Neuron (in vitro differentiated cells): ENCODE data around the gene KANSL3.

Experiments used
- H2AFZ ChIP-seq: one replicate; pipeline ENCODE4 v1.6.1; 2013; ENCODE audit warnings: low read depth, mild to moderate bottlenecking, inconsistent platforms, low read length, moderate library complexity
- H3K27me3 ChIP-seq: one replicate; pipeline ENCODE4 v1.6.1; 2013; ENCODE audit warnings: low read length; ENCODE audit not compliant: insufficient read depth
- H3K36me3 ChIP-seq: one replicate; pipeline ENCODE4 v1.6.1; 2013; ENCODE audit warnings: low read length; ENCODE audit not compliant: insufficient read depth
- H3K4me1 ChIP-seq: one replicate; pipeline ENCODE4 v1.6.1; 2013; ENCODE audit warnings: low read length; ENCODE audit not compliant: insufficient read depth
- H3K4me3 ChIP-seq: 2 replicates; pipeline ENCODE4 v1.5.1; 2013; ENCODE audit warnings: mild to moderate bottlenecking, low read length, moderate library complexity
- H3K9me3 ChIP-seq: one replicate; pipeline ENCODE4 v1.6.1; 2013; ENCODE audit warnings: low read length

KANSL3 gene

DNA sequence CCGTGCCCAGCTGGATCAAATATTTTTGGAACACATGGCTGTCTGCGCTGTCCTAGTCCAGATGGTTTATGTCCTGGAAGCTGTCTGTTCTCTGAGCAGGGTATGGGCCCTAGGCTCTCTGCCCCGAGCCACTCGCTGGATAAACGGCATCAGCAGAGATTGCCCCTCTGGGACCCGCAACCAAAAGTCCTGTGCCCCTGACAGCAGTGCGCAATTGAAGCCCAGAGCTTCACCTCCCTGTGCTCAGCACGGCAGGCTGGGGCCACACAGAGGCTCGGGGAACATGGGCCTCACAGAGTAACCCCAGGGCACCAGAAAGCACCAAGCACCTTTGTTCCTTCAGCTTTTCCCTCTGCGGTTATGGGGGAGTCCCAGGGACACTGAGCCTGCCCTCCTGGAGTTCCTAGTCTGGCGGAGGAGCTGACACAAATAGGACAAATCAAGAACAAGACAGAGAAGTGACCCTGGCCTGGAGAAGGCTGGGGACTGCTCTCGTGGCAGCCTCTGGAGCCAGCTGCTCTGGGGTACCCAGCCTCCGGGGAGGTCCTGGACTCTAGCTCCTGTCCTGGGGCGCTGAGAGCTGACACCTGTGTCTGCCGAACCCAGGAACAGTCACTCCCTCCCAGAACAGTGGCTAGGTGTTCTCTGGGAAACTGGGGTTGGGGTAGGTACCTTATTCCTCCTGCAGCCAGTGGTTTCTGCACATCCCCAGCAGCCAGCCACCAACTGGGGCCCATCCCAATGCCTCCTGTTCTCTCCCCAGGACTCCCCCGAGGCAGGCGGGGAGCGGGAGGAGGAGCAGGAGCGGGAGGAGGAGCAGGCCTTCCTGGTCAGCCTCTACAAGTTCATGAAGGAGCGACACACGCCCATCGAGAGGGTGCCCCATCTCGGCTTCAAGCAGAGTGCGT lies 89.3 kb downstream of the KANSL3 start:
- Histone ChIP-seq H2AFZ (no peak overlapping the region), H3K4me1 (peaks cover 9% of the 10 kb centered on the region), H3K9me3 (peaks cover 4% of the 10 kb centered on the region), H3K36me3 (no peaks in the 10 kb centered on the region), H3K27me3 (no peaks in the 10 kb centered on the region), H3K4me3 (no peak overlapping the region)

DNA sequence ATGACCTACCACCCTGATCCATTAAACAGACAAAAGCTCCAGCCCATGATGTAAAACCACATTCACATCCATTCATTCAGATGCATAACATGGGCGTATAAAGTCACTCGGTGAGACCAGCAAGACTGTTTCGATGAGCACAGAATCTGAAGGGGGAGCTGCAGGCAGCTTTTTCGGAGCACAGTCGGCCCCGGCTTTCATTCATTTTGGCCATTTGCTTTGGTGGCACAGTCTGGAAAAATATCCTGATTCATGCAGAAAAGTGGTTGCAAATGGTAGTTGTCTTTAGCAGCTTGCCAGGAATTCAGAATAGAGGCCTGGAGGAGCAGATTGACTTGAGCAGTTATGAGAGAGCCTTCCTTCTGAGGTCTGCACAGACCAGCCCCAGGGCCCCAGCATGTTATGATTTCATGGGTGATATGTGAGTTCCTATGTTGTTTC lies 90.4 kb downstream of the KANSL3 start:
- no peak overlapping the region for H2AFZ ChIP-seq
- H3K36me3 ChIP-seq, result no peaks in the 10 kb centered on the region
- H3K27me3 ChIP-seq, result no peaks in the 10 kb centered on the region
- H3K9me3 ChIP-seq, result peaks cover 4% of the 10 kb centered on the region
- H3K4me3 ChIP-seq, result no peak overlapping the region
- H3K4me1 ChIP-seq, result peaks cover 9% of the 10 kb centered on the region

DNA sequence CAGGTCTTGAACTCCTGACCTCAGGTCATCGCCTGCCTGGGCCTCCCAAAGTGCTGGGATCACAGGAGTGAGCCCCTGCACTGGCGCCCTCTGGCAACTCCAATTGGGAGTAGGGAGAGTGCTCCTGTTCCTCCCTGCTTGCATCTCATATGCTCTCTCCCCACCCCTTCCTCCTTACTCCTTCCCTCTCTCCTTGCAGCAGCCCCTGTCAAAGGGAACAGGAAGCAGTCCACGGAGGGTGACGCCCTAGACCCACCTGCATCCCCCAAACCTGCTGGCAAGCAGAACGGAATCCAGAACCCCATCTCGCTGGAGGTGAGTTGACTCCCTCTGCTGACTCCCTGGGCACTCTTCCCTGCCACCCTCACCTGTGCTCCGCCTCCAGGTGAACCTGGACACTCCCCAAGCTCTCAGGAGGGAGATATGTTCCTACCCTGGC lies 90.9 kb downstream of the KANSL3 start:
- H3K4me3 ChIP-seq, result no peak overlapping the region
- H3K4me1 ChIP-seq, result peaks cover 9% of the 10 kb centered on the region
- no peak overlapping the region for H2AFZ ChIP-seq
- no peaks in the 10 kb centered on the region for H3K36me3 ChIP-seq
- peaks cover 4% of the 10 kb centered on the region for H3K9me3 ChIP-seq
- H3K27me3 ChIP-seq, result no peaks in the 10 kb centered on the region

DNA sequence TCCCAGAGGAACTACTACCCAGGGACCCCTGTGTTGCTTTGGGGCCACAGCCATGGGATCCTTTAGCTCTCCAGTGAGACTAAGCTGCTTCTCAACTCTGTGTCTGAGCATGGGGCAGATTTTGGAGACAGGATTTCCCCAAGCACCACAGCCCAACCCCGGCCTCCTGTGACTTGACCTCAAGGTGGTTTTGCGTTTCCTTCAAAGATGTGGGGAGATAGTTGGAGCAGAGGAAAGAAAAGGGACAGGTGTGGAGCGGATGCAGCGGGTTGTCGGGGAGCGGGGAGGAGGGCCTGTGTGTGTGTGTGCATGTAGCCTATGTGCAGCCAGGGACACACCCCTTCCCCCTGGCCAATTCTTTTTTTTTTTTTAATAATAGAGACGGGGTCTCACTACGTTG lies 91.3 kb downstream of the KANSL3 start:
- H3K4me1 ChIP-seq, result peaks cover 9% of the 10 kb centered on the region
- no peaks in the 10 kb centered on the region for H3K36me3 ChIP-seq
- no peaks in the 10 kb centered on the region for H3K27me3 ChIP-seq
- H2AFZ ChIP-seq, result no peak overlapping the region
- H3K9me3 ChIP-seq, result peaks cover 4% of the 10 kb centered on the region
- no peak overlapping the region for H3K4me3 ChIP-seq

DNA sequence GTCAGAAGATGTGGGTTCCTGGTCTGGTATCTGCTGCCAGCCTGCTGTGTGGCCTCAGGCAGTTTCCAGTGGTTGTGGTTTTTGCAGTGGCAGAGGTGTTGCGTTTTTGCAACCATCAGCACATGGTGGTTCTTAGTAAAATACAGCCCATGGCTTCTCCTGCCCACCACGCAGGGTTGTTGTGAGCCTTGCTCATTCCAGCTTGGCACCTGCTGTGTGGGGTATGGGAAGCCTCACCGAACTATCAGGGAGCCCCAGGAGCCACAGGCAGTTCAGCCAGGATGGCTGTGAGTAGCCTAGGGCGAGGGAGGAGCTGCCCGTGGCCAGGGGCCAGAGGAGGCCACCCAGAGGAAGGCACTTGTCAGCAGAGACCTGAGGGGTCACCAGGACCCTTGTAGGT lies 91.8 kb downstream of the KANSL3 start:
- Histone ChIP-seq H3K27me3 (no peaks in the 10 kb centered on the region), H3K4me3 (no peak overlapping the region), H2AFZ (no peak overlapping the region), H3K9me3 (peaks cover 4% of the 10 kb centered on the region), H3K4me1 (peaks cover 9% of the 10 kb centered on the region), H3K36me3 (no peaks in the 10 kb centered on the region)
